K562 (cell line): ENCODE results near the gene KCNJ5. TPM values are rescaled to one million over a fixed set of nuclear protein-coding genes. Genes with fewer than 3 reads are reported as not detected.

ENCODE experiments used
- polyA plus RNA-seq, 8 experiments: library from polyadenylated mRNA; depleted of rRNA in 4 of 8; stranded (reverse) in 5 of 8; unstranded in 3 of 8; fragments of >200 nt; fragmentation: Nextera tagmentation in 2 of 8; fragmentation: Illumina TruSeq in 1 of 8; extraction: Ambion mirVana in 2 of 8; extraction: Trizol in 1 of 8; gene quantifications; 2 replicates each; pipeline versions ENCODE4 v1.2.1 to v1.2.3, GENCODE V29; 2011 to 2014; ENCODE audit warnings: inconsistent platforms in 1 of 8, missing spikeins in 1 of 8
- total RNA-seq, 7 experiments: library from RNA; depleted of rRNA in 6 of 7; stranded (reverse); fragments of >200 nt in 6 of 7; fragmentation: Illumina TruSeq in 2 of 7; extraction: Trizol in 2 of 7; gene quantifications; 2 replicates each; pipeline versions ENCODE4 v1.2.1 to v1.2.3, GENCODE V29; 2011 to 2021; ENCODE audit warnings: low replicate concordance in 1 of 7
- TF ChIP-seq, protein P1 (sequence below), 2 experiments: fragments of 450-650 bp; IDR thresholded peaks; 2 replicates each; pipeline ENCODE4 v1.6.1; 2016; ENCODE audit warnings: mild to moderate bottlenecking in 2 of 2, borderline replicate concordance in 1 of 2, low read depth in 1 of 2, moderate library complexity in 1 of 2
- TF ChIP-seq, protein P2 (sequence below): fragments of 250-450 bp; sonication (Bioruptor Pico); IDR thresholded peaks from 2 replicates; pipeline ENCODE4 v1.4.0; 2020; ENCODE audit warnings: mild to moderate bottlenecking

The KCNJ5 gene
- total and polyA plus RNA-seq, 9 of the 15 experiments (the other 6 are each of a cell fraction or from before 2014, with no cell fraction given), result 0.04 TPM; not detected in 8

DNA sequence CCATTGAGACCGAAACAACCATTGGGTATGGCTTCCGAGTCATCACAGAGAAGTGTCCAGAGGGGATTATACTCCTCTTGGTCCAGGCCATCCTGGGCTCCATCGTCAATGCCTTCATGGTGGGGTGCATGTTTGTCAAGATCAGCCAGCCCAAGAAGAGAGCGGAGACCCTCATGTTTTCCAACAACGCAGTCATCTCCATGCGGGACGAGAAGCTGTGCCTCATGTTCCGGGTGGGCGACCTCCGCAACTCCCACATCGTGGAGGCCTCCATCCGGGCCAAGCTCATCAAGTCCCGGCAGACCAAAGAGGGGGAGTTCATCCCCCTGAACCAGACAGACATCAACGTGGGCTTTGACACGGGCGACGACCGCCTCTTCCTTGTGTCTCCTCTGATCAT, 20.5 kb downstream of the KCNJ5 start (continued):
- TF ChIP-seq, protein P1, sequence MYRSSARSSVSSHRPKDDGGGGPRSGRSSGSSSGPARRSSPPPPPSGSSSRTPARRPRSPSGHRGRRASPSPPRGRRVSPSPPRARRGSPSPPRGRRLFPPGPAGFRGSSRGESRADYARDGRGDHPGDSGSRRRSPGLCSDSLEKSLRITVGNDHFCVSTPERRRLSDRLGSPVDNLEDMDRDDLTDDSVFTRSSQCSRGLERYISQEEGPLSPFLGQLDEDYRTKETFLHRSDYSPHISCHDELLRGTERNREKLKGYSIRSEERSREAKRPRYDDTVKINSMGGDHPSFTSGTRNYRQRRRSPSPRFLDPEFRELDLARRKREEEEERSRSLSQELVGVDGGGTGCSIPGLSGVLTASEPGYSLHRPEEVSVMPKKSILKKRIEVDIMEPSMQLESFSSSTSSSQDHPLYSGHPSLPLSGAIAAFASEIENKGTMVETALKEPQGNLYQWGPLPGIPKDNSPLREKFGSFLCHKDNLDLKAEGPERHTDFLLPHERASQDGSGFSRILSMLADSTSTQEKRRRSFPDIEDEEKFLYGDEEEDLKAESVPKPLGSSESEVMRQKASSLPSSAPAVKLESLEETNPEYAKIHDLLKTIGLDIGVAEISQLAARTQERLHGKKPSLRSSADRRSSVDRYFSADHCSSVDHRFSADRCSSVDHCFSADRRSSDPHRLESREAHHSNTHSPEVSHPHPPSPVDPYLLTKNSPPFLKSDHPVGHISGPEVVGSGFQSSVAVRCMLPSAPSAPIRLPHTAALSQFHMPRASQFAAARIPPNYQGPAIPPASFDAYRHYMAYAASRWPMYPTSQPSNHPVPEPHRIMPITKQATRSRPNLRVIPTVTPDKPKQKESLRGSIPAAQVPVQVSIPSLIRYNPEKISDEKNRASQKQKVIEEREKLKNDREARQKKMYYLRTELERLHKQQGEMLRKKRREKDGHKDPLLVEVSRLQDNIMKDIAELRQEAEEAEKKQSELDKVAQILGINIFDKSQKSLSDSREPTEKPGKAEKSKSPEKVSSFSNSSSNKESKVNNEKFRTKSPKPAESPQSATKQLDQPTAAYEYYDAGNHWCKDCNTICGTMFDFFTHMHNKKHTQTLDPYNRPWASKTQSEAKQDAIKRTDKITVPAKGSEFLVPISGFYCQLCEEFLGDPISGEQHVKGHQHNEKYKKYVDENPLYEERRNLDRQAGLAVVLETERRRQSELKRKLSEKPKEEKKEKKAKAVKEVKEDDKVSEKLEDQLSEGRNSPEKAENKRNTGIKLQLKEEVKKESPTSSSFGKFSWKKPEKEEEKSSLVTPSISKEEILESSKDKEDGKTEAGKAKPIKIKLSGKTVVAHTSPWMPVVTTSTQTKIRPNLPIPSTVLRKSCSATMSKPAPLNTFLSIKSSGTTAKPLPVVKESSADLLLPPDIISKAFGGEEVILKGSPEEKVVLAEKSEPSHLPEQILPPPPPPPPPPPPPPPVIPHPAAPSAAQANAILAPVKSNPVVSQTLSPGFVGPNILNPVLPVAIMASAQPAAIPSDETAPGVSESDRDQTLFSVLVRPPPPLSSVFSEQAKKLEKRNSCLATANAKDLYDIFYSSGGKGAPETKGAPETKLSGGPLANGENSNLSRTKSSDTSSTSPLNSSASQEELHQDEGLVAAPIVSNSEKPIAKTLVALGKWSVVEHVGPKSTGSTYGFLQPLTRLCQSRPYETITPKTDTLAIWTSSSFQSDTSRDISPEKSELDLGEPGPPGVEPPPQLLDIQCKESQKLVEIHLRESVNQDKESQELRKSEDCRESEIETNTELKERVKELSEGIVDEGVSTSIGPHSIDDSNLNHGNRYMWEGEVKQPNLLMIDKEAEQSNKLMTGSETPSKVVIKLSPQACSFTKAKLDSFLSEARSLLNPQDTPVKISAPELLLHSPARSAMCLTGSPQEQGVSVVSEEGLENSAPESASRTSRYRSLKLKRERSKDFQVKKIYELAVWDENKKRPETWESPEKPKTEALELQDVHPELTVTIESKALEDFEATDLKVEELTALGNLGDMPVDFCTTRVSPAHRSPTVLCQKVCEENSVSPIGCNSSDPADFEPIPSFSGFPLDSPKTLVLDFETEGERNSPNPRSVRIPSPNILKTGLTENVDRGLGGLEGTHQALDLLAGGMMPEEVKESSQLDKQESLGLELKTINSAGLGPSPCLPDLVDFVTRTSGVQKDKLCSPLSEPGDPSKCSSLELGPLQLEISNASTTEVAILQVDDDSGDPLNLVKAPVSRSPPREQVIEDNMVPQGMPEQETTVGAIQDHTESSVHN (IDR thresholded peaks at IDR 0.05; ENCODE audit: borderline replicate concordance in 1 of 2, low read depth in 1 of 2), result no peak
- TF ChIP-seq, protein P2, sequence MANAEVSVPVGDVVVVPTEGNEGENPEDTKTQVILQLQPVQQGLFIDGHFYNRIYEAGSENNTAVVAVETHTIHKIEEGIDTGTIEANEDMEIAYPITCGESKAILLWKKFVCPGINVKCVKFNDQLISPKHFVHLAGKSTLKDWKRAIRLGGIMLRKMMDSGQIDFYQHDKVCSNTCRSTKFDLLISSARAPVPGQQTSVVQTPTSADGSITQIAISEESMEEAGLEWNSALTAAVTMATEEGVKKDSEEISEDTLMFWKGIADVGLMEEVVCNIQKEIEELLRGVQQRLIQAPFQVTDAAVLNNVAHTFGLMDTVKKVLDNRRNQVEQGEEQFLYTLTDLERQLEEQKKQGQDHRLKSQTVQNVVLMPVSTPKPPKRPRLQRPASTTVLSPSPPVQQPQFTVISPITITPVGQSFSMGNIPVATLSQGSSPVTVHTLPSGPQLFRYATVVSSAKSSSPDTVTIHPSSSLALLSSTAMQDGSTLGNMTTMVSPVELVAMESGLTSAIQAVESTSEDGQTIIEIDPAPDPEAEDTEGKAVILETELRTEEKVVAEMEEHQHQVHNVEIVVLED (CRISPR knock-in tag), result no peak
